NCI-H1092 (cell line): ENCODE data around the gene TRAM1L1.

Experiments used
- DNase-seq: peaks from one replicate; lab custom pipeline; 2025; lab: John Stamatoyannopoulos, UW

Gene TRAM1L1

GRCh38 chr4:117084866-117085701, at the start of gene TRAM1L1:
Gene TRAM1L1, minus strand, starts transcription at chr4:117085576. Its CDS starts 183 bp downstream, at chr4:117085393.
- no peak for DNase-seq

DNA sequence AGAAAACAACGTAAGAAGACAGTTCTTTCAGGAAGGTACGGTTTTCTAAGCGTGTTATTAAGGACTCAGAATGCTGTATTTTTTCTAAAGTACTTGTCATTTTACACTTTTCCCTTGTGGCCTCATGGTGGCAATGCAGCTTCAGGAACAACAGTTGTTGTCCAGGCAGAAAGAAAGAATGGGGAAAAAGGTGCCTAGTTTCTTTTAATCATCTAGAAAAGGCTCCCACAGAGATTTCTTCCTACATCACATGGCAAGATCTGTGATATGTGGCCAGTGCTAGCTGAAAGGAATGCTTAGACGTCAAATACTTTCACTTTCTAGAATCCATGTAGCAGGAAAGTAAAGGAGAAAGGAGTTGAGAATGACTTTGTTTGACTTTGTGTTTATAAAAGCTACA, 49.0 kb upstream of the TRAM1L1 start:
- DNase-seq: no peak

- no peak for DNase-seq
These were observed 11.5 kb upstream of the TRAM1L1 start for GRCh38 chr4:117096886-117097285.

- no peak for DNase-seq
These were observed 11.1 kb upstream of the TRAM1L1 start for GRCh38 chr4:117096462-117096861.

DNA sequence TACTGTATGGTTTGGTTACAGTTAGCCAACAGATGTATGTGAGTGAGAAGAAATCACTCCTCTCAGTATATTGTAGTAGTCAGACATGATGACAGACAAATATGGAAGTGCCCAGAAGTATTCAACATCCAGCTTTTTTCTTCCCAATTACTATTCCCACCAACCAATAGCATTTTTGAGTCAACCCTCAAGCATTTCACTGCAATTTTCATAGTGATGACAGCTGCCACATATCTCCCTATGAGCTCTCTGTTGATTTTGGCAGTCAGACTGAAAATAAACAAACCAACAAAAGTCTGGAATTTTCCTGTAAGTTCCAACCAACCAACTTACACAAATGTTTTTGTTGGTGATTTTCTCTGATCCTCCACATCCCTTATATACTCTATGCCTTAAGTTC, 8.2 kb upstream of the TRAM1L1 start:
- no peak for DNase-seq

GRCh38 chr4:117077760-117078159, 7.6 kb downstream of the TRAM1L1 start:
- no peak for DNase-seq

GRCh38 chr4:117068120-117068519, 17.3 kb downstream of the TRAM1L1 start:
- no peak for DNase-seq

DNA sequence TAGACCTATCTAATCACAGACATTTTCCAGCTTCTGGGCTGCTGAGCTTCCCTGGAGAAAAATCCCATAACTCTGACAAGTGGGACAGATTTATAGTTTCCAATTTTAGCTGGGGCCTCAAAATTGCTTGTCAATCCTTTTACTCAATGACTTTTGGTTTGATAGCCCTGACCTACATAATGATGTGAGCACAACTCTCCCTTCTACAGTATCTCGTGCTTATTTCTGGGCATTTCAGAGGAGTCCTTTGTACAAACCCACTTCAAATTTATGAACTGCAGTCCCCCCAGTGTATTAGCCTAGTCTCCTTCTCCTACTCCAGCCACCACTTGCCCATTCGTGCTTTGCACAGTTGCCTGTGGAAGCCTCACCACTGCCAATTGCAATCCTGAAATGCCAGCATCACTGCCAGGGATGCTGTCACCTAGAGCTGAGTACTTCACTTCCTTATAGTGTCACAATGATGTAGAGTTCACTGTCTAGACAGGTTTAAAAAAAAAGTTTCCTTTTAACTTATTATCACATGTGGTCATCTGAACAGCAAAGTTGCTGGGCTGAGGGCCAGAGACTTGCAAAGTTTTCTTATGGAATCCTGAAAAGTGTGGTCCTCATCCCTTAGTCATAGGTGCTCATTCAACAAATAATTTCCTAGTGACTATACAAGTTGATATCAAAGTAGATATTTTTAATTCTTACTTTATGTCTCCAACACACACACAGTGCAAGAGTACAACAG, 21.2 kb downstream of the TRAM1L1 start:
- no peak for DNase-seq

GRCh38 chr4:117042962-117043361, 42.4 kb downstream of the TRAM1L1 start:
- DNase-seq: no peak
